ENCODE data around the gene FCGR3A.
"Not testable (repeated sequence)": the region's sequence is repeated elsewhere in the genome, so short reads cannot be mapped to it uniquely, and the experiment has no call there.

The FCGR3A gene

DNA sequence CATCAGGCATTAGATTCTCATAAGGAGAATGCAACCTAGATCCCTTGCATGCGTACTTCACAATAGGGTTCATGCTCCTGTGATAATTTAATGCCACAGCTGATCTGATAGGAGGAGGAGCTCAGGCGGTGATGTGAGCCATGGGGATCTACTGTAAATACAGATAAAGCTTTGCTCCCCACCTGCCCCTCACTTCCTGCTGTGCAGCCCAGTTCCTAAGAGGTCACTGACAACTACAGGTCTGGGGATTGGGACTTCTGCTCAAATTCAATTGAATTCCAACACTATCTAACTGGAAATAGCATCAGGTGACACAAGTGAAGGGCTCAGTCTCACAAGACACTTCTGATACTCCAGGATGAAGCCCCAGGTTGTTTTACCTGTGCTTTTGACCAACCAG lies 7.4 kb upstream of the FCGR3A start:
- not testable (repeated sequence) for DNase-seq (ENCODE audit: low read depth in 2 of 2)

GRCh38 chr1:161556143-161556542 lies 6.5 kb upstream of the FCGR3A start:
- DNase-seq (ENCODE audit: low read depth in 2 of 2), result not testable (repeated sequence)

- DNase-seq (ENCODE audit: low read depth in 2 of 2), result not testable (repeated sequence)
Measured at GRCh38 chr1:161554815-161555417, 5.3 kb upstream of the FCGR3A start.

DNA sequence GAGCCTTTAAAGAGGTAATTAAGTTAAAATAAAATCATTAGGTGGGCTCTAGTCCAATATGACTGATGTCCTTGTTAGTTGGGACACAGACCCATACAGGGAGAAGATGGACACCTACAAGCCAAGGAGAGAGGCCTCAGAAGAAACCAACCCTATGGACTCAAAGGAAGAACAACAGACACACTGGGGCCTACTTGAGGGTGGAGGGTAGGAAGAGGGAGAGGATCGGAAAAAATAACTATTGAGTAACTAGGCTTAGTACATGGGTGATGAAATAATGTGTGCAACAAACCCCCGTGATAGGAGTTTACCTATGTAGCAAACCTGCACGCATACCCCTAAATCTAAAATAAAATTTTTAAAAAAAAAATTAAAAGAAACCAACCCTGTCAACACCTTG lies 4.7 kb upstream of the FCGR3A start:
- DNase-seq (ENCODE audit: low read depth in 2 of 2), result not testable (repeated sequence)

DNA sequence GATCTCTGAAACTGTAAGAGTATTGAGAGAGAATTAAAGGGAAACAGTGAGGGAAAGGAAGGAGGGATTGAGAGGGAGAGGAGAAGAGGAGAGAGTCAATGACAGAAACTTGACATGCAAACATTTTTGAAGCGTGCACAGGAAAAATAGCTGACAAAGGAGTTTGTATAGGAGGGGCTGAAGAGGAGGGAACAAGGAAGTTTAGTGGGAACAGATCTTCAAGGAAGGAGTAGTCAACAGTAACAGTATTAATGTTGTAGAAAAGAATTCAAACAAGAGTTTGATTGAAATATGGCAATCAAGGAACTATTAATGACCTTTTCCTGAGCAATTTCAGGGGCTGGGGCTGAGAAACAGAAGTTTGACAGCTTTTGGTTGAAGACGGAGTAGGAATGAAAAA lies 4.0 kb upstream of the FCGR3A start:
- not testable (repeated sequence) for DNase-seq (ENCODE audit: low read depth in 2 of 2)

GRCh38 chr1:161550942-161551341 lies 1.3 kb upstream of the FCGR3A start:
- not testable (repeated sequence) for DNase-seq (ENCODE audit: low read depth in 2 of 2)

DNA sequence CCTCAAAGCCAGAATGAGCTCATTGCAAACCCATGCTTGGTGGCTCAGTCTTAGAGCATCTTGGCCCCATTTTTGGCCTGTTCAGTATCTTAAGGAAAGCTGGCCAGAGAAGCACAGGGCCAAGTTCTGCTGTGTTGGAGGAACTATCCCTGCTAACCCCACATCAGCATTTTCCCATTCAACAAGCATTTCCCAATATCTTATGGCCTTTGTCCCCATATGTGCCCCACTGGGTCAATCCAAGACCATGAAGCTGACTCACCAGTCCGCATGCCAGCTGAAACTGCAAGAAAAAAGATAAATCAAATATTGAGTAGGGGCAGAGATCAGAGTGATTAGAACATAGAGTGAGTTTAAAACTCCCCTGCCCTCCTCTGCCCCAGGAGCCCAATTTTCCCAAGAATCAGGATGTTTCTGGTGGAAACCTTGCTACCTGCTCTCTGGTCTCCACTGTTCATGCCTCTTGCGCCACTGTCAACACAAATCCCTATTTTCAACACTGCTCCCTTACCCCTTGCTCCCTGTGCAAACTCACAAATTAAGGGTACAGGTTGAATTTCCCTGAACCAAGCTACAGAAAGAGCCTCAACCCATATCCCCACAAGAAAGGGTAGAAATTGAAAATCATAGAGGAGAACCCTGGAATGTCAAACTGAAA lies 740 bp downstream of the FCGR3A start:
- not testable (repeated sequence) for DNase-seq (ENCODE audit: low read depth in 2 of 2)

GRCh38 chr1:161547995-161548741 lies 1.4 kb downstream of the FCGR3A start:
- DNase-seq (ENCODE audit: low read depth in 2 of 2), result not testable (repeated sequence)

DNA sequence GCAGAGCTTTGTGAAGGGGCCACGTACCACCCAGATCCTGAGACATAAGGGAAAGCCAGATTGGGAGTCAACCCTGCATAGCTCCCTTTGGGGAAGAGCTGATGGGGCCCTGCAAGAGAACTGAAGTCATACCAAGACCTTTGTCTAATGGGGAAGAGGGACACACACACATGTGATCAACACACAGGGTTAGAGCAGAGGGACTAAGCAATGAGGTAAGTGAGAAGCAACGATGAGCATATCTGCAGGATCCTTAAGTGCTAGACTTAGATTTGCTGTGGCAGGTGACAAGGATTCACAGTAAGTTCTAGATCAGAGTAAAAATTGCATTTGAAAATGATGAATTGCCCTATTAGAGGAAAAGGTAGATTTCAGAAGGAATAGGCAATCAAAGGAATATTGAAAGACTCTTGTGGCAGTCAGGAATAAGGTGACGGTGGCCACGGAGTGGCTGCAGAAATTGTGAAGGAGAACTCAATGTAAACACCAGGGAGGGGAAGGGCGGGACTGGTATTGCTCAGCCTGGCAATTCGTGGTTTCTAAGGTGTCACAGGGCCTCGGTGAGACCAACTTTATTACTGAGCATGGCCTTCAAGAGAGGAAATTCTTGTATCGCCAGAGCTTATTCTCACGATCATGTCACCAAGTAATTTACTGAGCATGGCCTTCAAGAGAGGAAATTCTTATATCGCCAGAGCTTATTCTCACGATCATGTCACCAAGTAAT lies 4.5 kb downstream of the FCGR3A start:
- not testable (repeated sequence) for DNase-seq (ENCODE audit: low read depth in 2 of 2)

- DNase-seq (ENCODE audit: low read depth in 2 of 2), result not testable (repeated sequence)
Measured at GRCh38 chr1:161543125-161543524, 6.5 kb downstream of the FCGR3A start.

GRCh38 chr1:161542091-161542559 lies 7.5 kb downstream of the FCGR3A start:
- peak in 1 of 2 donors; percentile 25 for DNase-seq (ENCODE audit: low read depth in 2 of 2)

DNA sequence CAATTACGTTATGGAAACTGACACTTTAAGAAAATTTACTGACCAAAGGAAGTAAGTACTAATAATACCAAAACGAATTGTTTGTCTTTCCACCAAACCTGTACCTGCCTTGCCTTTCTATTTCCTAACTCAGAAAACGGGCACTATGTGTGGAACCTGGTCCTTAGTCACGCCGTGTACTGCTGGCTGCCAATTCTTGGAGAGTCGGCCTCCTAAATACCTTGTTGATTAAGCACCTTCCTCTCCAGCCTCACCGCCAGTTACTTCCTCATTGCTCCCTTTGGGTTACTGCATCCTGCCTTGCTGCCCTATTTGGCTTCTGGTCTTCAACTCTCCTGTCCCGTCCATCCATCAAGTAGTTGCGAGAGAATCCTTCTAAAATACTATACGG lies 9.1 kb downstream of the FCGR3A start:
- DNase-seq (ENCODE audit: low read depth in 2 of 2), result not testable (repeated sequence)

GRCh38 chr1:161539731-161540569 lies 9.7 kb downstream of the FCGR3A start:
- DNase-seq (ENCODE audit: low read depth in 2 of 2), result peak; percentile 86 to 90

DNA sequence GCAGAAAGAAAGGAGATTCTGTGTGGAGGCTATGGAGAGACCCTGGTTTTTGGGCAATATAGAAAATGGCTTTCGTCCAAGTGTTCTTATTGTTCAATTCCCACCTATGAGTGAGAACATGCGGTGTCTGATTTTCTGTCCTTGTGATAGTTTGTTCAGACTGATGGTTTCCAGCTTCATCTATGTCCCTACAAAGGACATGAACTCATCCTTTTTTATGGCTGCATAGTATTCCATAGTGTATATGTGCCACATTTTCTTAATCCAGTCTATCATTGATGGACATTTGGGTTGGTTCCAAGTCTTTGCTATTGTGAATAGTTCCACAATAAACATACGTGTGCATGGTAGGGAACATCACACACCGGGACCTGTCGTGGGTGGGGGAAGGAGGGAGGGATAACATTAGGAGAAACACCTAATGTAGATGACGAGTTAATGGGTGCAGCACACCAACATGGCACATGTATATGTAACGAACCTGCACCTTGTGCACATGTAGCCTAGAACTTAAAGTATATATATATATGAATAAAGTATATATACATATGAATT lies 10.6 kb downstream of the FCGR3A start:
- DNase-seq (ENCODE audit: low read depth in 2 of 2), result not testable (repeated sequence)

- DNase-seq (ENCODE audit: low read depth in 2 of 2), result not testable (repeated sequence)
Measured at GRCh38 chr1:161537068-161537669, 12.4 kb downstream of the FCGR3A start.

GRCh38 chr1:161532644-161533567 lies 16.7 kb downstream of the FCGR3A start:
- DNase-seq (ENCODE audit: low read depth in 2 of 2), result not testable (repeated sequence)

DNA sequence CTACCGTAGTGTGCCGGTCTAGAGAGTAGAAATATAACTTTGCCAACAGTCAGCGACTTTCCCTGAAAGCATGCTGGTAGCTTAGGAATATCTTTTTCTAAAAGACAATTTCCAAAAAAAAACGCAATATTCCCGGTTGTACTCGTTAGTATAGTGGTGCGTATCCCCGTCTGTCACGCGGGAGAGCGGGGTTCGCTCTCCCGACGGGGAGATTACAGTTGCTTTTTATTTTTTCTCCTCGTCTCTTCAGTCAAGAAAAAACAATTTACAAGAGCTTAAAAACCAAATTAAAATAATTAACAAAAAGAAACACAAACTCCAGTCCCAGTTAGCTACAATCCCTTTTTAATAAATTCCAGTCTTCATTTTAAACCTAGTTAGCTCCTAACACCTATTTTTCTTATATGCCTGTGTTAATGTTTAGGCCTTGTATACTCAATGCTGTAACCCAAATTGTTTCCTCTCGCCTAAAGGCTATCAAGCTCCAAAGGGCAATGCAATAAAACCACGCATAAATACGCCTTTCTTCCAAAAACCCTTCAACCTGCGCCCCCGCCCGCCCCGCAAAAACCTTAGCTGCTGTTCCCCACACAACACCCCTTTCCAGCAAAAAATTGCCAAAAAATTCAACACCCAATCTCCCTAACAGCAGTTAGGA lies 17.5 kb downstream of the FCGR3A start:
- no peak for DNase-seq (ENCODE audit: low read depth in 2 of 2)

Measured in stimulated activated CD4-positive, alpha-beta T cell treated with anti-CD3 and anti-CD28 coated beads, Interleukin-15, amount 100 ng/mL, for 48 hours (primary cell).